HCT116 (cell line): ENCODE data around the gene PPP3R1. TPM values are rescaled to one million over a fixed set of nuclear protein-coding genes. Genes with fewer than 3 reads are reported as not detected.

Source experiments
- ATAC-seq: fragments of 200-7000 bp; cut with Tn5 transposase; 2 replicates; pipeline ENCODE4 v1.9.1; 2020; ENCODE audit warnings: mild to moderate bottlenecking, moderate library complexity
- BruUV-seq: library from RNA; stranded (reverse); fragments of 400-500 nt; replicated peaks from 2 replicates; lab custom pipeline; 2021; lab: Mats Ljungman, UMichigan
- CTCF ChIA-PET: fragments of 300-600 bp; sonication (Branson Sonifier 250); formaldehyde crosslinking; loops from one replicate; lab custom pipeline; 2021; ENCODE audit warnings: antibody characterized with exemption; lab: Charles Lee
- POLR2A ChIA-PET: fragments of 300-600, 350-600 bp; sonication (Branson Sonifier 250); formaldehyde crosslinking; loops from one replicate; lab custom pipeline; 2021; ENCODE audit warnings: antibody characterized with exemption; lab: Charles Lee
- RAD21 ChIA-PET, 2 experiments: fragments of 300-600 bp; sonication (Branson Sonifier 250); formaldehyde crosslinking; loops; one replicate each; lab custom pipeline; 2023; ENCODE audit warnings: low total read pairs in 2 of 2; ENCODE audit not compliant: uncharacterized antibody in 2 of 2, unreplicated experiment in 2 of 2, low non-redundant PET in 1 of 2; lab: Charles Lee
- DNase-seq: peaks from one replicate; pipeline ENCODE4 v3.0.0-alpha.2; 2010; ENCODE audit warnings: low read depth, low spot score
- H2AFZ ChIP-seq: fragments of 200-600 bp; shearing (Covaris generic), sonication (generic); 2 replicates; pipeline ENCODE4 v1.6.1; 2017; ENCODE audit warnings: low read depth, mixed run types, mixed read lengths, antibody characterized with exemption, low read length; ENCODE audit not compliant: poor library complexity, severe bottlenecking
- H3K27ac ChIP-seq: 2 replicates; pipeline ENCODE4 v1.5.1; 2012; ENCODE audit warnings: low read depth, low read length
- H3K27me3 ChIP-seq: fragments of 200-600 bp; sonication (generic); 2 replicates; pipeline ENCODE4 v1.6.1; 2016; ENCODE audit warnings: mixed run types, low read length, mixed read lengths; ENCODE audit not compliant: insufficient read depth
- H3K36me3 ChIP-seq, 2 experiments: fragments of 200-500 bp in 1 of 2; fragments of 200-600 bp in 1 of 2; sonication (Bioruptor generic) in 1 of 2; sonication (generic) in 1 of 2; 2 replicates each; pipeline versions ENCODE4 v1.5.1 to v1.6.1; 2014 to 2016; ENCODE audit warnings: low read length in 2 of 2, inconsistent platforms in 1 of 2, mixed read lengths in 1 of 2, mixed run types in 1 of 2; ENCODE audit not compliant: insufficient read depth in 2 of 2, control insufficient read depth in 1 of 2
- H3K4me1 ChIP-seq, 2 experiments: fragments of 200-600 bp in 1 of 2; sonication (generic) in 1 of 2; 2 replicates each; pipeline versions ENCODE4 v1.5.1 to v1.6.1; 2012 to 2017; ENCODE audit warnings: low read length in 2 of 2, inconsistent platforms in 1 of 2, mild to moderate bottlenecking in 1 of 2, mixed read lengths in 1 of 2, mixed run types in 1 of 2, moderate library complexity in 1 of 2; ENCODE audit not compliant: insufficient read depth in 2 of 2, control insufficient read depth in 1 of 2
- H3K4me2 ChIP-seq: fragments of 200-600 bp; sonication (generic); 2 replicates; pipeline ENCODE4 v1.6.1; 2017; ENCODE audit warnings: mixed run types, low read length, mixed read lengths
- H3K4me3 ChIP-seq, 2 experiments: fragments of 200-600 bp in 1 of 2; sonication (generic) in 1 of 2; replicated peaks in 1 of 2; 2 replicates each; pipeline ENCODE4 v1.5.1; 2011 to 2016; ENCODE audit warnings: low read length in 2 of 2, control low read depth in 1 of 2, low read depth in 1 of 2, mild to moderate bottlenecking in 1 of 2, mixed read lengths in 1 of 2, mixed run types in 1 of 2
- H3K79me2 ChIP-seq: fragments of 200-600 bp; sonication (generic); 2 replicates; pipeline ENCODE4 v1.6.1; 2017; ENCODE audit warnings: mild to moderate bottlenecking, mixed run types, low read length, moderate library complexity, mixed read lengths; ENCODE audit not compliant: insufficient read depth
- H3K9ac ChIP-seq: fragments of 200-600 bp; sonication (generic); 2 replicates; pipeline ENCODE4 v1.6.1; 2016; ENCODE audit warnings: low read length, mixed read lengths
- H3K9me2 ChIP-seq: fragments of 200-600 bp; sonication (generic), shearing (Covaris generic); 2 replicates; pipeline ENCODE4 v1.6.1; 2017; ENCODE audit warnings: mixed run types, mild to moderate bottlenecking, moderate library complexity; ENCODE audit not compliant: insufficient read depth
- H3K9me3 ChIP-seq, 2 experiments: fragments of 200-500 bp in 1 of 2; fragments of 200-600 bp in 1 of 2; sonication (Bioruptor generic) in 1 of 2; sonication (generic) in 1 of 2; 2 replicates each; pipeline ENCODE4 v1.6.1; 2014 to 2017; ENCODE audit warnings: low read length in 2 of 2, mixed read lengths in 2 of 2, inconsistent platforms in 1 of 2, low read depth in 1 of 2, mild to moderate bottlenecking in 1 of 2, mixed run types in 1 of 2, moderate library complexity in 1 of 2; ENCODE audit not compliant: control insufficient read depth in 1 of 2, insufficient read depth in 1 of 2
- H4K20me1 ChIP-seq: fragments of 200-600 bp; sonication (generic), shearing (Covaris generic); 2 replicates; pipeline ENCODE4 v1.6.1; 2017; ENCODE audit warnings: mixed run types, mild to moderate bottlenecking, moderate library complexity; ENCODE audit not compliant: insufficient read depth
- CTCF ChIP-seq, 3 experiments: fragments of 200-600 bp in 1 of 3; sonication (generic) in 1 of 3; IDR thresholded peaks in 2 of 3; conservative IDR thresholded peaks in 1 of 3; 2 replicates each; pipeline ENCODE4 v1.5.1; 2012 to 2017; ENCODE audit warnings: low read depth in 2 of 3, low read length in 2 of 3, antibody characterized with exemption in 1 of 3, borderline replicate concordance in 1 of 3, control low read depth in 1 of 3, mild to moderate bottlenecking in 1 of 3, mixed read lengths in 1 of 3, mixed run types in 1 of 3, moderate library complexity in 1 of 3; ENCODE audit not compliant: insufficient read depth in 1 of 3
- ELF1 ChIP-seq: IDR thresholded peaks from 2 replicates; pipeline ENCODE4 v1.6.1; 2012; ENCODE audit warnings: low read depth, borderline replicate concordance
- FOSL1 ChIP-seq: IDR thresholded peaks from 2 replicates; pipeline ENCODE4 v1.6.1; 2012; ENCODE audit warnings: low read depth
- JUND ChIP-seq: IDR thresholded peaks from 2 replicates; pipeline ENCODE4 v1.6.1; 2012
- POLR2A ChIP-seq: IDR thresholded peaks from 2 replicates; pipeline ENCODE4 v1.7.0; 2011; ENCODE audit warnings: borderline replicate concordance; ENCODE audit not compliant: insufficient read depth, insufficient read length; ENCODE audit errors: extremely low read depth
- POLR2AphosphoS5 ChIP-seq: IDR thresholded peaks from 2 replicates; pipeline ENCODE4 v1.6.1; 2011; ENCODE audit warnings: mild to moderate bottlenecking, low read depth, low read length, moderate library complexity
- RAD21 ChIP-seq: IDR thresholded peaks from 2 replicates; pipeline ENCODE4 v1.6.1; 2012; ENCODE audit warnings: low read depth, mild to moderate bottlenecking
- REST ChIP-seq: IDR thresholded peaks from 2 replicates; pipeline ENCODE4 v1.6.1; 2012; ENCODE audit warnings: low read depth
- SIN3A ChIP-seq: IDR thresholded peaks from 2 replicates; pipeline ENCODE4 v1.6.1; 2012; ENCODE audit warnings: low read depth
- SP1 ChIP-seq: IDR thresholded peaks from 2 replicates; pipeline ENCODE4 v1.6.1; 2012; ENCODE audit warnings: low read depth
- SRF ChIP-seq: IDR thresholded peaks from 2 replicates; pipeline ENCODE4 v1.6.1; 2012; ENCODE audit warnings: low read depth
- TCF7L2 ChIP-seq: IDR thresholded peaks from 2 replicates; pipeline ENCODE4 v1.7.0; 2011; ENCODE audit warnings: borderline replicate concordance, inconsistent platforms; ENCODE audit not compliant: insufficient read depth, insufficient read length; ENCODE audit errors: extremely low read depth
- intact Hi-C: fragments of 100-400 bp; cut with micrococcal nuclease; formaldehyde crosslinking; loops from 2 replicates; pipeline ENCODE4 v1.10.0; 2022
- total RNA-seq: library from RNA; stranded (reverse); gene quantifications from one replicate; pipeline ENCODE4 v1.2.1, GENCODE V29; 2021; ENCODE audit not compliant: unreplicated experiment

PPP3R1 gene
- total RNA-seq, 1 experiment from 2014 or later, result 69.9 TPM

DNA sequence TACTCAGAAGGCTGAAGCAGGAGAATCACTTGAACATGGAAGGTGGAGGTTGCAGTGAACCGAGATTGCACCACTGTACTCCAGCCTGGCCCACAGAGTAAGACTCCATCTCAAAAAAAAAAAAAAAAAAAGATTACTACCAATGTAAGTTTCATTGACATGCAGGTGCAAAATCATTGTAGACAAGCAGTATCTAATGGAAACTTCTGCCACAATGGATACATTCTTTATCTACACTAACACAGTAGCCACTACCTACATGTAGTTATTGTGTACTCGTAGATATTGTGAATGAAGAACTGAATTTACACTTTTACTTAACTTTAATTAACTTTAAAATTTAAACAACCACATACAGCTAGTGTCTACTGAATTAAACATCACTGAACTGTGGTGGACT is 10.6 kb downstream of the PPP3R1 start:
- Histone ChIP-seq H3K4me2 (no peak overlapping the region), H3K4me1 (peaks cover 0 to 3% of the 10 kb centered on the region in 2 experiments; a peak in 1 of 4 replicates), H3K9ac (no peak overlapping the region), H3K27ac (no peak overlapping the region), H3K79me2 (peaks cover 100% of the 10 kb centered on the region), H3K4me3 (no peak overlapping the region), H2AFZ (no peak overlapping the region), H4K20me1 (peaks cover 56% of the 10 kb centered on the region; the same call in 1 of the 2 replicates), H3K27me3 (no peaks in the 10 kb centered on the region), H3K9me3 (no peaks in the 10 kb centered on the region)
- POLR2A ChIA-PET, result interaction anchor here (0.7 kb wide), 1 partner anchor 11 kb away, joined by 3 read pairs; the partner anchor contains the start of gene PPP3R1
- no peak for ATAC-seq
- DNase-seq, result no peak
- TF ChIP-seq FOSL1 (no peak), ELF1 (no peak), SRF (no peak), POLR2AphosphoS5 (no peak), JUND (no peak), CTCF (IDR thresholded peaks at IDR 0.05 in 2 of 3, conservative IDR thresholded peaks at IDR 0.05 in 1 of 3; ENCODE audit: borderline replicate concordance in 1 of 3, insufficient read depth in 1 of 3, low read depth in 2 of 3, low read length in 2 of 3) (no peak), SP1 (no peak), RAD21 (no peak), POLR2A (no peak), SIN3A (no peak), REST (no peak), TCF7L2 (no peak)
- TF ChIP-seq, all 23 proteins: peak for 0
- no peaks in the 10 kb centered on the region for H3K36me3 ChIP-seq
- no peaks in the 10 kb centered on the region for H3K9me2 ChIP-seq
- intact Hi-C loops, result no loop called here
- RAD21 ChIA-PET, result no interaction called here
- CTCF ChIA-PET, result no interaction called here
- no TSS peak for BruUV-seq
